ENCODE data around the gene SAMD1.

DNA sequence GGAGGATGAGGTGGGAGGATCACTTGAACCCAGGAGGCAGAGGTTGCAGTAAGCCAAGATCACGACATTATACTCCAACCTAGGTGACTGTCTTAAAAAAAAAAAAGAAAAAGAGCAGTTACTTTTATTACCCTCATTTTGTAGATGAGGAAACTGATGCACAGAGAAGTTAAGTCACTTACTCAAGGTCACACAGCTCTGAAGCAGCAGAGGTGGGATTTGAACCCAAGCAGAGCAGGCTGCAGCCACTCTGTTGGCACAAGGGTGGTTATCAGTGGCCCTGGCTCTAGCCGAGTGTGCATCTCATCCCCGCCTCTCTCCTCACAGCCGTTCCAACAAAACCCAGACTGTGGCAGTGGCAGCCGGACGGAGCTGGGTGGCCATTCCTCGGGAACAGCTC, 51.4 kb downstream of the SAMD1 start:
- TF ChIP-seq, protein P1, sequence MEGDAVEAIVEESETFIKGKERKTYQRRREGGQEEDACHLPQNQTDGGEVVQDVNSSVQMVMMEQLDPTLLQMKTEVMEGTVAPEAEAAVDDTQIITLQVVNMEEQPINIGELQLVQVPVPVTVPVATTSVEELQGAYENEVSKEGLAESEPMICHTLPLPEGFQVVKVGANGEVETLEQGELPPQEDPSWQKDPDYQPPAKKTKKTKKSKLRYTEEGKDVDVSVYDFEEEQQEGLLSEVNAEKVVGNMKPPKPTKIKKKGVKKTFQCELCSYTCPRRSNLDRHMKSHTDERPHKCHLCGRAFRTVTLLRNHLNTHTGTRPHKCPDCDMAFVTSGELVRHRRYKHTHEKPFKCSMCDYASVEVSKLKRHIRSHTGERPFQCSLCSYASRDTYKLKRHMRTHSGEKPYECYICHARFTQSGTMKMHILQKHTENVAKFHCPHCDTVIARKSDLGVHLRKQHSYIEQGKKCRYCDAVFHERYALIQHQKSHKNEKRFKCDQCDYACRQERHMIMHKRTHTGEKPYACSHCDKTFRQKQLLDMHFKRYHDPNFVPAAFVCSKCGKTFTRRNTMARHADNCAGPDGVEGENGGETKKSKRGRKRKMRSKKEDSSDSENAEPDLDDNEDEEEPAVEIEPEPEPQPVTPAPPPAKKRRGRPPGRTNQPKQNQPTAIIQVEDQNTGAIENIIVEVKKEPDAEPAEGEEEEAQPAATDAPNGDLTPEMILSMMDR (IDR thresholded peaks at IDR 0.05), result no peak
- TF ChIP-seq POLR2A (IDR thresholded peaks at IDR 0.05), result no peak
